Renal pelvis (tissue), 4 donors: ENCODE results near the gene BAG5. TPM values are rescaled to one million over a fixed set of nuclear protein-coding genes. Genes with fewer than 3 reads are reported as not detected.

Source experiments
- DNase-seq: peaks from one replicate; pipeline ENCODE4 v3.0.0-alpha.2; 2013
- polyA plus RNA-seq, 3 donors: library from polyadenylated mRNA; unstranded; fragments of 120-200 nt; gene quantifications; one replicate each; pipeline ENCODE4 v1.2.1, GENCODE V29; 2013; ENCODE audit not compliant: insufficient read length in 3 of 3

The BAG5 gene
- polyA plus RNA-seq, 3 donors, result 28.2 to 31.6 (median 28.9) TPM

DNA sequence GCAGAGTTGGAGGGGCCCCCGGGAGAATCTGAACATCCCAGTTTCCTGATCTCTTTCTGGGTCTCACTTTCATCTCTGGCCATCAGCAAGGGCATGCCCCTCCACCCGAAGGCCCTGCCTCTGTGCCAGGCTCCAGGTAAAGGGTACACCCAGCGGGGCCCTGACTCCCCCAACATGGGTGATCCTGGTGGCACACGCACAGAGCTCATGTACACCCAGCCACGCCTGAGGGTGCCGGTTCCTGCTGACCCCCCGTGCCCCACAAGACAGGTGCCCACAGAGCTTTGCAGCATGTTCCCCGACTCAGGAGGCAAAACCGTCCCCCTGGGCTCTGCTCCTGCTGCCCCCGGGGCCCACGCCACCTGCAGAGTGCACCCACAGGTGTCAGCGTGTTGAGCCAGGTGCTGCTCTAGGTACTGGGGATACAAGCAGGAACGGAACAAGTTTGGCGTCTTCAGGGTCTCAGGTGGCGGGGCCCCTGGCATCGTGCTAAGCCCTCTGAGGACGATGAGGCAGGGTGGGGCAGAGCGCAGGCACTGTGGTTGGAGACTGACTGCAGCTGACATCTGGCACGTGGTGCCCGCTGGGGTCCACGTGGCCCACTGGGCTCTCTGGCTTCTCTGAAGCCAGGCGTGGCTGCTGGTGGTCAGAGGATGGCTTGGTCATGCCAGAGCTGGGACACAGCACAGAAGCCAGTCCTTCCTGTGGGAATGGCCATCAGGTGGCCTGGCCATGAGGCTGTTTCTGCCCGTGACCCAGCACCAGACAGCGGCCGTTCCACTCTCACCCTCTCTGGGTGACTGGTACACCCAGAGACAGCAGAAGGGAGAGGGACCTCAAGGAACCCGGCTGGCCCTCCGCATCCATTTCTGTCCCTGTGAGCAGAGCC, 13.8 kb downstream of the BAG5 start:
- no peak for DNase-seq

DNA sequence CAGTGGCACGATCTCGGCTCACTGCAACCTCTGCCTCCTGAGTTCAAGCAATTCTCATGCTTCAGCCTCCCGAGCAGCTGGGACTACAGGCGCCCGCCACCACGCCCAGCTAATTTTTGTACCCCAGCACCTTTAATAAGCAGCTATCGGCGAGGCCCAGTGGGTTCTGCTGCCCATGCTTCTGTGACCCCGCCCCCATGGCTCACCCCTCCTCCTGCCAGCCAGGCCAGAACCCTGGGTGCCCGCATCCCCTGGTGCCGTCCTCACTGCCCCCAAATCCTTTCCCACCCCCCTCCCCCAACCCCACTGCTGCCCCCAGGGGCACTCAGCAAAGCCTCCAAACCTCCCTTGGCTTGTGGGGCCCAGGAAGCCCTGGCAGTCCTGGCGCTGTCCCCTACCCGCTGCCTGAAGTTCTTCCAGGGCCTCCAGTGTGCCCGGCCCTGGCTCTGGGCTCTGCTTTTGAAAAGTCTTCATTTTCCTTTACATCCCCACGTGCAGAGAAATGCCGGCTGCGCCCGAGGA, 14.5 kb downstream of the BAG5 start:
- DNase-seq, result no peak

DNA sequence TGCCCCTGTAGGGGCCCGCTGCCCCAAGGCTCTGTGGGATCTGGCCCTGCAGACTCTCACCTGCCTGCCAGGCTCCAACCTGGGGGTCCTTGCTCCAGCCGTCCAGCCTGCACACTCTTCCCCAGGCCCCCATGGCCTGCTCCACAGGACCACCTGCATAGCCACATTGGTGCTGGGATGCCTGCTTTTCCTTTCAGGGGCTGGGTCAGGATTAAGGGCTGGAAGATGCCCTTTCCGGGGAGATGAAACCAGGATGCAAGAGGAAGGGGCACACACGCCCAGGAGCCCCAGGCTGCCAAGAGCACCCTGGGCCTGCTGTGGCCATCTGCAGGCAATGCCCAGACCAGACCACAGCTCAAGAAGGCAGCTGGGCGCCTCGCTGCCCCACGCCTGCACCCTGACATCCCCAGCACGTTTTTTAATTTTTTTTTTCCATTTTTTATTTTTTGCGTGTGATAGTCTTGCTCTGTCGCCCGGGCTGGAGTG, 15.0 kb downstream of the BAG5 start:
- no peak for DNase-seq

DNA sequence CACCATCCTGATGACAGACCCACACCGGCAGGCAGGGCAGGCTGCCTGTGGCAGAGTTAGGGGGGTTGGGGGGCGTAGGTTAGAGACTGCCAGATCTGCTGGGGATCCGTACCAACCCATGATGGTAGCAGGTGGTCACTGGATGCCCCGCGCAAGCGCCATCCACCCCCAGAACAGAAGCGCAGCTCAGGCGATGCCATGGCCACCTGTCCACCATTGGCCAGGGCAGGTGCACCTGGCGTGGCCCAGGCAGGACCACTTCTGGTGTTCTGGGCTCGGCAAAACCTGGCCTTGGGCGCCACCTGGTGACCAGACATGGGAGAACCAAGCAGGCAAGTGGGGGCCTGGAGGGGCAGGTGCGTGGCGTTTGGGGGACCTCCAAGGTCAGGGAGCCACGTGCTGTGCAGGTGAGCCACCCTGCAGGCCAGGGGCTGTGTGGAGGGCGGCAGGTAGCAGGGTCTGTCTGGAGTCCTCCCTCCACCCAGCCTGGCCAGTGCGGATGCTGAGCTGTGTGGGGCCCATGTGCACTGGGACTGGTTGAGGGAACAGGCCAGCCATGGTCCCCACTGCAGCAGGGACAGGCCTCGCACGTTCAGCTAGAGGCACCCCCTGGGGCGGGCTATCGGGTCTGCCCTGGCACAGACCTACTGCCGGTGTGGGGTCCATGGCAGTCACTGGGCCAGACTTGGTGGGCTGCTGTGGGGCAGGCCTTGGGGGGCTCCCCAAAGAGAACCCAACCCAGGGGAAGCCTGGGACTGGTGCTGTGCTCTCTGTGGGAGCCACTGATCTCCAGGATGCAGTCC, 15.6 kb downstream of the BAG5 start:
- DNase-seq, result no peak

DNA sequence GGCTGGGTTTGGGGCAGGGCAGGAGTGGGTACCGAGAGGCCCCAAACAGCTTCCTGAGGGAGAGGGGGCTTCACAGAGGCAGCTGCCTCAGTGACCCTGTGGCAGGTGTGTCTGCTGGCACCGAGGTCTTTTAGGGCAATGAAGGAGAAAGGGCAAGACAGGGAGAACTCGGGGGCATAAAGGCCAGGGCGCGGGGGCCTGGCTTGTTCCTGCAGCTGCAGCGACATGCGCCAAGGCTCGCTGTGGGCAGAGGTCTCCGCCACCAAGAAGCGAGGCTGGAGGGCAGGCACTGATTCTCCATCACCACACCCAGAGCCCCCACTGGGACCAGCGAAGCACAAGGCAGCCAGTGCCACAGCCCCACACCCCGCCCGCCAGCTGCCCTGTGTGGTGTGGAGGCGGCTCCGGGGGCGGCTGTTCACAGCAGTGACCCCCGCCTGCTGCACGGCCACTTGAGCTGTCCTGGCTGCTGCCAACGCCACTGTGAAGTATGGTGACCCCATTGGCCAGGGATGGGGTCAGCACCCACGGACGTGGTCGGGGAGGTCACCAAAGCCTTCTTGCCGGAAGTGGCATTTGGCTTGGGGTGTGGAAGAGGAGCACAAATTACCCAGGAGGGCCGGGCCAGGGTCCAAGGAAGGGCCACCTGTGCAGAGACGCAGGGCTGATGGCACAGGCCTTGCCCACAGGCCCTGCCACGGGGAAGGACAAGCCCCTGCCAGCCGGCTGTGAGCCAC, 16.4 kb downstream of the BAG5 start:
- DNase-seq, result no peak

DNA sequence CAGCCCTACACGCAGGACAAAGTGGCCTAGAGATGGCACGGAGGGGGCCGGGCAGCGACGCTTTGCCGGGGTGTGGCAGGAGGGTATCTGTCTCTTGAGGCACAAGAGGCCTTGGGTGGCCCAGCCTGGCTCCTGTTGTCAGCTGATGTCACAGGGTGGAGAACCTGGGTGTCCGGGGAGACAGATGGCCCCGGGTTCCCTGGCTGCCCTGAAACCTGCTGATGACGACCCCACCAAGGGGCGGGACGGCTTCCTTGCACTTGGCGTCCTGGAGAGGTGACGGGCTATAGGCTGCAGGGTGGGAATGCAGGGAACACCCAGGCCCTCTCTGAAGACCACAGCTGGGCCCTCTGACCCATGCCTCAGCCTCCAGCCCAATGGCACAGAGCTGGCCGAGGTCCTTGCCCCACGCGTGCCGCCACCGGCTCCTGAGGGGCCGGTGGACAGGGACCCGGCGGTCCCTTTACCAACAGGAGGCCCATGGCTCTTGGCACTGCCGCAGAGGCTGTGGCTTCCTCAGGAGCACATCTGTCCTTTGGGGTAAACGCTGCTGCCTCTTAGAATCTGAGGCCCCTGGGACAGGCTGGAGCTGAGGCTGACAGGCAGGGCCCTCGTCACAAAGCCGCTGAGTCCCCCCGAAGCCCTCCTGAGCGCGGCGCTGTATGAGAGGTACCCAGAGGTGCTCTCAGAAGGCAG, 17.1 kb downstream of the BAG5 start:
- DNase-seq, result no peak

DNA sequence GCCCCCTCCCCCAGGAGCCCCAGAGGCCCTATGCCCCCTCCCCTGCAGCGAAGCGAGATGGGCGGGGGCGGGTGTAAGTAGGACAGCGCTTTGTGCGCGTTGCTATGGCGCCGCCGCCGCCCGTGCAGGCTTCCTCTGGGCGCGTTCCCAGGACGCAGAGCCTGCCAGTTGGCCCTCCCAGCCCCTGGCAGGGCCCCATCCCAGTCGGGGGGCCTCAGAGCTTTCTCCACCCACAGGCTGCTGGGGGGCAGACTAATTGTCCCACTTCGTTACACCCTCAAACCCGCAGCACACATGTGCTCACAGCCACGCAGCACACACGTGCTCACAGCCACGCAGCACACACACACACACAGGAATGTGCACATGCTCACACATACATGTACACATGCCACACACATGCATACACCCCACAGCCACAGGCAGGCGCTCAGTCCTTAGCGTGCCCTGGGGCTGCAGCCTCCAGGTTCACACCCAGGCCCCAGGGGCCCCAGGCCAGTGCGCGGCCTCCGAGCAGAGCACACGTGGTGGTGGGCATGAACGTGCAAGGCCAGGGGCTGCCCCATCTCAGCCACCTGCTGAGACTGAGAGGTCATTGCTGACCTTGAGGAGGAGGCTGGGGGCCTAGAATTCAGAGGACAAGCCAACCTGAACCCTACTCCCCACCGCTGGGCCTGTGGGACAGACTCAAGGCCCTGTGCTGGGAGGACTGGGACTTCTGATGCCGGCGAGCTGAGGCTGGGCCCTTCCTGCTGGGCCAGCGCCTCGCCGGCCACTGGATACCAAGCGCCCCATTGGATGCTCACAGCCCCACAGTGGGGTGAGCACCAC, 17.9 kb downstream of the BAG5 start:
- DNase-seq, result no peak

DNA sequence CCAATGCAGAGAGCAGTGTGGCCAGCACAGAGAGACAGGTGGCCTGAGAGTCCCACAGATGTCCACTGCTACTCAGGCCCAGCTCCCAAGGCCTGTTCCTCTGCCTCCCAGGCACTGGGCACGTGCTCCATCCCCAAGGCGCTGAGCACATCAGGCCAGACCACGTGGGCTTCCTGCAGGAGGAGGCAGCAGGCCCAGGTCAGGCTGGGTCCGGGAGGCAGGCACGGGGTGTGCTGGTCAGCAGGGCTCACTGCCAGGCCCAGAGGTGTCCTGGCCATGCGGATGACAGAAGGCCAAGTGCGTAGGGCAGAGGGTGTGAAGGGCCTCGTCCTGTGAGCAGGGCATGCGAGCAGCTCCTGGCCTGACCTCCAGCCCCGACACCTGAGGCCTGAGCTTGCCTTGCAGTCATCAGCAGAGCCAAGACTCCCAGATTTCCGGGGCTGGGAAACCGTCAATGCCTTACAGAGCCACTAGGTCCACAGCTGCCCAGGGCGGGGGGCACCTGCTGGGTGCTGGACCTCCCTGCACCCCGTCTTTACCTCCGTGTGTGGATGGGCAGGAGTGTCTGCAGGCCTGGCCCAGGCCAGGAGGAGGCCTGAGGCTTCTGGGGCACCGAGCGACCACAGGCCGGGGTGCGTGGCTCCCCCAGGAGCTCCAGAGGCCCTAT, 18.6 kb downstream of the BAG5 start:
- DNase-seq, result no peak

DNA sequence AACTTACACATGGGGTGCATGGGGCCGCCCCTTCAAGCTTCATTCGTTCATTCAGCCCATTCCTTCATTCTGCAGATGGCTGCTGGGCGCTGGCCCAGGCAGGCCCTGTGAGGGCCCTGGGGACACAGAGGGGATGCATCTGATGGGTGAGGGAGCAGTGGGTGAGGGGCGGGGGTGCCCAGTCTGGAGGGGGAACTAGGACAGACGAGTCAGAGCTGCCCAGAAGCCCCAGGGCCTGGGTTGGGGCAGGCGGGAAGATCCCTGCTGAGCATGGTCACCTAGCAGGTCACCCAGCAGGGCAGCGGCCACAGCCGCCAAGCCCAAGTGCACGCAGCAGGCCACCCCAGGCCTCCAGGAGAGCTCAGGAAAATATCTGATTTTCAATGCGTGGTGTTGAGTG, 19.3 kb downstream of the BAG5 start:
- DNase-seq, result no peak

DNA sequence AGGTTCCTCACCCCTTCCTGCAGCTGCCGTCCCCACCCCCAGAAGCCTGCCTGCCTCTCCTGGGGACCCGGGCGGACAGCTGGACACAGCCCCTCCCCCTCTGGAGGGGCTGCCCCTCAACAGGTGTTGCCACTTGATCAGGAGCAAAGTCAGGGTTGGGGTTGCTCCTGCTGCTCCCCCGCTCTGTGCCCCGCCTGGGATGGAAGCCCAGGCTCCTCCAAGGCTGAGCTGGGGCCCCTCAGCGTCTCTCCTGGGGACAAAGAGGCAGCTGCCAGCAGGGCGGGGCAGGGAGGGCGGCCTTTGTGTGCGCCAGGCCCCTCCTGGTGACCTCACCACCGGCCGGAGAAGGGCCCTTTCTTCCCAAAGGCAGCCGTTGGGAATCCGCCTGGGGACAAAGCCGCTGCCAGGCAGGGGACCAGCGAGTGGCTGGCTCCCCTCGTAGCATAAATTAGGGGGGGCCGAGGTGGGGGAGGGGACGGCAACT, 19.8 kb downstream of the BAG5 start:
- no peak for DNase-seq

DNA sequence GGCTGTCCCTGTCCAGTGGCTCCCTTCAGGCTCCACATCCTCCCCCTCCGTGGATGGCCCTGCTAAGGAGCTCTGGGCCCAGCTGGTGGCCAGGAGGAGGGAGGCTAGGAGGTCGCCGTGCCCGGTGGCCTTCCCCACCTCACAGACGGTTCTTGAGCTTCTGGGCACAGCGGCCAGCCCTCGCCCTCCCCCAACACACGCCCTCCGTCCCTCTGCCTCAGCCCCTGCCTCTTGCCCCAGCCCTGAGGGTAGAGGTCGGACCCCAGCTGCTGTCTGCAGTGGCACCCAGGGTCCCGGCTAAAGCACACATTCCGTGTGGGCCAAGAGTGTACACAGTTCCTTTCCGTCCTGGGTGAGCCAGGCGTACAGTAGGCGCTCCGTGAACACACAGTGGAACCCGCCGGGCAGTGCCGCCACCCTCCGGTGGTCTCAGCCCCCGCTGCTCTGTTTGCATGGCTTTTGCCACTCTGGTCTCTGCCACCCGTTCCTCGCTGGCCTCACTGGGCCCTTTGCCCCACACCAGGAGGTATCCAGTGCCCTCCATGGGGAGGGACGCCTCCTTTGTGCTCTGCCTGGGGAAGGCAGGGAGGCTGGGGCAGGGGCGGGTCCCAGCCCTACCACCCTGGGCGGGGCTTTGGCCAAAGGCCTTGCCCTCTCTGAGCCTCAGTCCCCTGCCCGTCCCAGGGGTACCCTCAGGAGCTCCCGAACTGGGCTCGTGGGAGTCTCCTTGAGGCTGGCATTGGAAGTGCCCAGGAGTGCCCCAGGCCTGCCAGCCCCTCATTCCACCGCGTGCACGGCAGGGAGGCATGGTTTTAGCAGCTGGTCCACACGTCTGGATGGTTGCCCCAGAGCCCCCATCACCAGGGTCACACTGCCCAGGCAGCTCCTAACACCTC, 20.5 kb downstream of the BAG5 start:
- no peak for DNase-seq

DNA sequence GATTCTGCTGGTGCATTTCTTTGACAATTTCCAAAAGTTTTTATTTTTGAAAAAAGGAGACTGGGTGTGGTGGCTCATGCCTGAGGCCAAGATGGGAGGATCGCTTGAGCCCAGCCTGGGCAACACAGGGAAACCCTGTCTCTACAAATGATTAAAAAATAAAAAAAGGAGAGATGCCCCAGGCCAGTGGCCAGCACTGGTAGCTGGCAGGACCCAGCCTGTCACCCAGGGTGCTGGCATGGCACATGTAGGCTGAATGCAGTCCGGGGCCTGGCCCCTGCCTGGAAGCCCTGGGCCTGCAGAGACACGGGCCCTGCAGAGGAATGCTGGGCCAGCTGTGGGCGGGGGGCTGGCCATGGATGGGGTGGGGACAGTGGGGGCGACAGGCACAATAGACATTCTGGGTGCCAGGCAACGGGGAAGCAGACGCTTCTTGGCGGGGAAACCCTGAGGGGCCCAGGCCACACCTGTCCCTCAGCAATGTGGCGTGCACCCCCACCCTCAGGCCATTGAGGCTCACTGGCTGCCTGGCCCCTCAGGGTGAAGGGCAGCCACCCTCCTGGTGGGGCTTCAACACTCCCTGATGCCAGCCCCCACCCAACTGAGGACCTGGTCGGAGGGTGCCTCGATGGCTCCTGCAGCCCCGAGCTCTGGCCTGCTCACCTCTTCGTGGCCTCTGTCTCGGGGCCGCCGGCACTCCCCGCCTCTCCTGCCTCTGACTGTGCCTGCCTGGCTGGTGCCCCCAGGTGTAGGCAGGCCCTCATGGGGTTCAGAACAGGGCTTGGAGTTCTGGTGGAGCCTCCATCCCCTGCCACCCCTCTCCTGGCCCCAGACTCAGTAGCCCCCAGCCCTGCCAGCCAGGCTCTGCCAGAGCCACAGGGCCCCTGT, 21.4 kb downstream of the BAG5 start:
- no peak for DNase-seq

DNA sequence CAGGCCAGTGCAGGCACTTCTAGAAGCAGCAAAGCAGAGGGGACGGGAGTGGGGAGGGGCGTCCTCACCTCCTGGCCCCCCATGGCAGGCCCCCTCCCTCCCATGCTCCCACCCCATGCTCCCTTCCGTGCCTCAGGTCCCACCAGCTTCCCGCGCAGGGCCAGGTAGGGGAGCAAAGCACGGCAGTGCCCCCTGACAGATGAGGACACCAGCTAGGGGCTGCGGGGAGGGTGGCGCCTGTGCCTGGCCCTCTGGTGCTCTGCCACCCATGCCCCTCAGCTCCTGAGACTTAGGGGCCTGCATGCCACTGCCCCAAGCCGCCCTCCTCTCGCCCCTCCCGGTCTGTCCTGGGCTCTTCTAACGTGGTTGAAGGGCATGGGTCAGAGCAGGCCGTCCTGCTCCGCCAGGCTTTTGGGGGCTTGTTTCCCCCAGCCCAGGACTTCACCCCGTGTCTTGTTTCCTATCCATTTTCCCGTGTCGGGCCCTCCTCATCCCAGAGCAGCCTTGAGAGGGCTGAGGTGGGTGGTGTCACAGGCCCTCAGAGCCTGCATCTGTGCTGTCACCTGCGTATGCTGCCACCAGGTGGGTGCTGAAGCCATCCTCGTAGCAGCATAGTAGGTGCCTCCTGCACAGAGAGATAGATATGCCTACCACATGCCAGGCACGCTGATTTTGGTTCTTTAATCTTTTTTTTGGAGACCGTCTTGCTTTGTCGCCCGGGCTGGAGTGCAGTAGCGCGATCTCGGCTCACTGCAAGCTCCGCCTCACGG, 23.2 kb downstream of the BAG5 start:
- DNase-seq, result no peak

DNA sequence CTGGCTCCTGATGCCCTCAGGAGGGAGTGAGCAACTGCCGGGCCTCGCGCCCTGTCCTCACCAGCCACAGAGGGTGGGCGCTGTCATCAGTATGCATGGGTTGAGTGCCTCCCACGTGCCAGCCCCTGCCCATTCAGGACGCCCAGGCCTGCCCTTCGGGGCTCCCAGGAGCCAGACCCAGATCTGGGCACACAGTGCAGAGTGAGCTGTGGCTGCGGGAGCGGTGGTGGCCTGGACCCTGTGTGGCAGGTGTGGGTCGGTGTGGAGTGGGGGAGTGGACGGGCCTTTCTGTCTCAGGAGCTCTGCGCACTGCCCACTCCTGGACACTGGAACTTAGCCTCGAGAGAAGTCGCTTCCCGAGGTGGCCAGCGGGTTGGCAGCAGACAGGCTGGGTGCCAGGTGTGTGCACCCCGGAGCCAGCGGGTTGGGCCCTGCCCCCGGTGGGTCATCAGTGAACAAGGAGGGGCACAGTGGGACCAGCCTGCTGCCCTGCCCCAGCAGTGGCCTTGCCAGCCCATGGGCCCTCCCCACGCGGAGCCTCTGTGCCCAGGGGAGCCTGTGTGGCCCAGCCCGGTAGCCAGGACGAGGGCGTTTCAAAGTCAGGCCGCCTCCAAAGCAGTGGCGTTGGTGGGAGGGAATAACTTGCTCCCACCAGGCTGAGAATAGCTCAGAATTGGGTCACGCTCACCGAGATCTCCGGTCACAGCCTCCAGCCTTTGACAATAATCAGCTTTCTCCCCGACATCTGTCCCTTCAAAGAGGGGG, 24.0 kb downstream of the BAG5 start:
- no peak for DNase-seq

DNA sequence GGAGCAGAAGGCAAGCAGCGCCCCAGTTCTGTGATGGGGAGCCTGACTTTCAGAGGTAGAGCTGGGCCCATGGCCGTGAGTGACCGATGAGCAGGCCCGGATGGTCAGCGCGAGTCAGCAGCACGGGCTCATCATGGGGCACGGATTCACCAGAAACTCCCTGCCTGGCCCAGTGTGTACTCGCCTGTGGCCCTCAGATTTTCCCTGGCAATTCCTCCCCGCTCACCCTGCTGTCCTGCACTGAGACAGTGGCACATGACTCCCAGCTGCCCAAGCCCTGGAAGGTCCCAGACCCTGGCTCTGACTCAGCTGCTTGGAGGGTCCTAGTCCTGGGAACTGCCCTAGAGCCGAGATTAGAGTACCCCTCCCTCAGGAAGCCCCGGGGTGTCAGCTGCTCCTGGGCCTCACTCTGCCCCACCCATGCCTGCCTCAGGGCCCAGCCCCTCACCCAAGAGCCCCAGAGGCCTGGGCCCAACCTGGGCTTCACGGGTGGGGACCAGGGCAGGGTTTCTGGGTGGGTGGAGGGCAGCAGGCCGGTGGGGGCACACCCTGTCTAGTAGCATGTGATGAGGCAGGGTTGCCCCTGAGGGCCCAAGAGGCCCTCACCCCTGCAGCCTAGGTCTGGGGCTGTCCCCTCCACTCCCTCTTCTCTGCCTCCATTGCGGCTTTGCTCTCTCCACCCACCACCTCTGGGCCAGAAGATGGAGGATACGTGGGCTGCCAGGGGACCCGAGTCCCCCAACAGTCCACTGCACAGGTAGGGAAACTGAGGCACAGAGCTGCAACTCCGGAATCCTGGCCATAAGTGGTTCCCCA, 25.1 kb downstream of the BAG5 start:
- no peak for DNase-seq
